Vagina (tissue), 2 donors: ENCODE results near the gene SLC25A12.

Experiments used
- POLR2A ChIP-seq, 2 donors: fragments of 450-650 bp; IDR thresholded peaks; one replicate each; pipeline ENCODE4 v1.6.1; 2017; ENCODE audit warnings: antibody characterized with exemption in 2 of 2, mild to moderate bottlenecking in 2 of 2, moderate library complexity in 2 of 2
- POLR2AphosphoS5 ChIP-seq, 2 donors: sonication (generic); formaldehyde crosslinking; IDR thresholded peaks; one replicate each; pipeline ENCODE4 v1.9.0; 2017; ENCODE audit warnings: antibody characterized with exemption in 2 of 2, mild to moderate bottlenecking in 2 of 2, low read depth in 1 of 2; ENCODE audit not compliant: insufficient read depth in 1 of 2
- TF ChIP-seq, protein P1 (sequence below), 3 experiments: fragments of 450-650 bp in 2 of 3; fragments of 200-600 bp in 1 of 3; sonication (generic) in 1 of 3; IDR thresholded peaks; one replicate each; pipeline ENCODE4 v1.5.1; 2017 to 2019; ENCODE audit warnings: antibody characterized with exemption in 3 of 3, mild to moderate bottlenecking in 2 of 3, moderate library complexity in 2 of 3

DNA sequence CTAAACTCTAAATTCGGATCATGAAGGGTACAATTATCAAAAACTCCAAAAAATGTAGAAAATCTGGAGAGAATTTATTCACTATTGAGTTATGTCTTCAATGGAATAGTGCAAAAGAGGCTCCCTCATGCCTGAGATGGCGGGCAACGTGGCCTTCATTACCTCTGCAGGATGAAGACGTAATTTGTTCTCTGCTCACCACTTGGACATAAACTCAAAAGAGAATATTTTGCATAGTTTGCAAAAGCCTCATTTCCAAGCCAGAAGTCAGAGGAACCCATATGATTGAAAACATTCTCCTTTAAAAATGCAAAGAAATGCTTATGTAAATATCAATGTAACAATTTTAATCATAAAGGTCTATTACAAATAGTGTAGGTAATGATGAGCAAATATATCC is 58.7 kb downstream of the SLC25A12 start:
- TF ChIP-seq, protein P1, sequence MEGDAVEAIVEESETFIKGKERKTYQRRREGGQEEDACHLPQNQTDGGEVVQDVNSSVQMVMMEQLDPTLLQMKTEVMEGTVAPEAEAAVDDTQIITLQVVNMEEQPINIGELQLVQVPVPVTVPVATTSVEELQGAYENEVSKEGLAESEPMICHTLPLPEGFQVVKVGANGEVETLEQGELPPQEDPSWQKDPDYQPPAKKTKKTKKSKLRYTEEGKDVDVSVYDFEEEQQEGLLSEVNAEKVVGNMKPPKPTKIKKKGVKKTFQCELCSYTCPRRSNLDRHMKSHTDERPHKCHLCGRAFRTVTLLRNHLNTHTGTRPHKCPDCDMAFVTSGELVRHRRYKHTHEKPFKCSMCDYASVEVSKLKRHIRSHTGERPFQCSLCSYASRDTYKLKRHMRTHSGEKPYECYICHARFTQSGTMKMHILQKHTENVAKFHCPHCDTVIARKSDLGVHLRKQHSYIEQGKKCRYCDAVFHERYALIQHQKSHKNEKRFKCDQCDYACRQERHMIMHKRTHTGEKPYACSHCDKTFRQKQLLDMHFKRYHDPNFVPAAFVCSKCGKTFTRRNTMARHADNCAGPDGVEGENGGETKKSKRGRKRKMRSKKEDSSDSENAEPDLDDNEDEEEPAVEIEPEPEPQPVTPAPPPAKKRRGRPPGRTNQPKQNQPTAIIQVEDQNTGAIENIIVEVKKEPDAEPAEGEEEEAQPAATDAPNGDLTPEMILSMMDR (IDR thresholded peaks at IDR 0.05), result no peak
- TF ChIP-seq POLR2A (IDR thresholded peaks at IDR 0.05) (no peak), POLR2AphosphoS5 (IDR thresholded peaks at IDR 0.05; ENCODE audit: insufficient read depth in 1 of 2, low read depth in 1 of 2) (no peak)
